Mucosa of descending colon (tissue), 3 donors: Measurements from ENCODE around the gene MAP7D1. TPM values are rescaled to one million over a fixed set of nuclear protein-coding genes. Genes with fewer than 3 reads are reported as not detected.

Experiments
- ATAC-seq: fragments of 200-7000 bp; cut with Tn5 transposase; one replicate; pipeline ENCODE4 v1.9.1; 2020; ENCODE audit warnings: mild to moderate bottlenecking, moderate library complexity
- DNase-seq, 3 donors: peaks; one replicate each; pipeline ENCODE4 v3.0.0-alpha.2; 2020
- H3K36me3 ChIP-seq: fragments of 200-600 bp; one replicate; pipeline ENCODE4 v1.8.0; 2021; ENCODE audit warnings: low read depth, mild to moderate bottlenecking
- H3K4me1 ChIP-seq: fragments of 200-600 bp; one replicate; pipeline ENCODE4 v1.8.0; 2021; ENCODE audit warnings: low read depth, mild to moderate bottlenecking
- H3K4me3 ChIP-seq: fragments of 200-600 bp; one replicate; pipeline ENCODE4 v1.8.0; 2021; ENCODE audit warnings: mild to moderate bottlenecking
- H3K9me3 ChIP-seq: fragments of 200-600 bp; one replicate; pipeline ENCODE4 v1.8.0; 2021; ENCODE audit warnings: mild to moderate bottlenecking
- intact Hi-C, 2 donors: fragments of 100-400 bp; cut with DNase I in 1 of 2; cut with micrococcal nuclease in 1 of 2; formaldehyde crosslinking; loops; one replicate each; pipeline versions ENCODE4 v1.11.0 to v1.11.1; 2022; cut with DNase I, micrococcal nuclease
- long read RNA-seq, 2 donors: library from polyadenylated mRNA; unstranded; transcript quantifications; one replicate each; pipeline ENCODE4 v2.0.0, GENCODE V29; 2019 to 2021
- total RNA-seq, 3 donors: library from RNA; stranded (reverse); fragmentation: NEBNext Ultra II Directional in 2 of 3; extraction: Animal tissue kit (Norgen Biotek cat#: 25700) in 2 of 3; gene quantifications; one replicate each; pipeline versions ENCODE4 v1.2.1 to v1.2.4, GENCODE V29; 2021 to 2023
- TF ChIP-seq, protein P1 (sequence below): fragments of 200-600 bp; IDR thresholded peaks from one replicate; pipeline ENCODE4 v1.8.0; 2022; ENCODE audit warnings: antibody characterized with exemption, mild to moderate bottlenecking
- donor health status: DM: no; HTN: no; CAD: no; lungs with moderate emphysema.
- donor health status: DM: no; HTN: no; CAD: no.
- donor health status: DM: no; HTN: yes; CAD: no.

The MAP7D1 gene
- total RNA-seq = 100 to 1,000 TPM in 1 of 3 donors, 10 to 100 TPM in 2; 41.5 to 161 (median 61.9) TPM
- long read RNA-seq, donor 1, transcript MAP7D1-203 (18 exons, 3,238 nt) = major isoform, 26 of 180 reads
- long read RNA-seq, donor 1, transcript MAP7D1-201 (16 exons, 3,456 nt) = minor isoform, 24 of 180 reads
- long read RNA-seq, donor 1, partial matches to known transcripts = 52 of 180 reads
- long read RNA-seq, donor 1, other reads (novel, unspliced or antisense) = 74 of 180 reads
- long read RNA-seq, donor 2, partial matches to known transcripts = 11 of 11 reads
- long read RNA-seq, donor 2, other reads (novel, unspliced or antisense) = 0 of 11 reads

GRCh38 chr1:36155408-36156328 is at the start of gene MAP7D1:
TSS of gene MAP7D1 (plus strand) at chr1:36156160. CDS start at chr1:36156418, 258 bp downstream.
- DNase-seq (peak; percentile 91 to 94 (median 91)), ATAC-seq (peak; percentile 84)
- H3K9me3 ChIP-seq = no peaks in the 10 kb centered on the region
- TF ChIP-seq, protein P1, sequence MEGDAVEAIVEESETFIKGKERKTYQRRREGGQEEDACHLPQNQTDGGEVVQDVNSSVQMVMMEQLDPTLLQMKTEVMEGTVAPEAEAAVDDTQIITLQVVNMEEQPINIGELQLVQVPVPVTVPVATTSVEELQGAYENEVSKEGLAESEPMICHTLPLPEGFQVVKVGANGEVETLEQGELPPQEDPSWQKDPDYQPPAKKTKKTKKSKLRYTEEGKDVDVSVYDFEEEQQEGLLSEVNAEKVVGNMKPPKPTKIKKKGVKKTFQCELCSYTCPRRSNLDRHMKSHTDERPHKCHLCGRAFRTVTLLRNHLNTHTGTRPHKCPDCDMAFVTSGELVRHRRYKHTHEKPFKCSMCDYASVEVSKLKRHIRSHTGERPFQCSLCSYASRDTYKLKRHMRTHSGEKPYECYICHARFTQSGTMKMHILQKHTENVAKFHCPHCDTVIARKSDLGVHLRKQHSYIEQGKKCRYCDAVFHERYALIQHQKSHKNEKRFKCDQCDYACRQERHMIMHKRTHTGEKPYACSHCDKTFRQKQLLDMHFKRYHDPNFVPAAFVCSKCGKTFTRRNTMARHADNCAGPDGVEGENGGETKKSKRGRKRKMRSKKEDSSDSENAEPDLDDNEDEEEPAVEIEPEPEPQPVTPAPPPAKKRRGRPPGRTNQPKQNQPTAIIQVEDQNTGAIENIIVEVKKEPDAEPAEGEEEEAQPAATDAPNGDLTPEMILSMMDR = no peak
- intact Hi-C loops = no loop called here
- peak within 1 kb of the TSS; percentile 98 for H3K4me3 ChIP-seq
- peaks cover 37% of the 10 kb centered on the region for H3K4me1 ChIP-seq
- H3K36me3 ChIP-seq = no peaks in the 10 kb centered on the region

DNA sequence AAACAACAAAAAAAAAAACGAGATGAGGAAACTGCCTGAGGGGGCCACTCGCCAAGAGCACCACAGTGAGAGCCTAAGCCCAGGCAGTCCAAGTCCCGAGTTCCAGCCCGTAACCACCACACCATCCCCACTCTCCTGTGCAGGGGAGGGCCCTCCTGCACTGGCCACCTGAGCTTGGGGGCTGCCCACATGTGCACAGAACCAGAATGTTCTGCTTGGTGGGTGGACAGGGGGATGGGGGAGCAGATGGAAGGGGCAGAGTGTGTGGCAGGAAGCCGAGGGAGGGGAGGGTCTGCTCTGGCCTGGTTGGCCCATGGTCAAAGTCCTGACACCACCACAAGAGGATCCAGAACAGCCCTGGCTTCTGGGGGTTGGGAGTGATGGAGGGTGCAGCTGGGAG is 49.7 kb upstream of the MAP7D1 start:
- DNase-seq = no peak

GRCh38 chr1:36107394-36107793 is 48.6 kb upstream of the MAP7D1 start:
- Histone ChIP-seq H3K4me1 (no peaks in the 10 kb centered on the region), H3K9me3 (no peaks in the 10 kb centered on the region), H3K4me3 (no peak overlapping the region), H3K36me3 (no peaks in the 10 kb centered on the region)
- intact Hi-C loops = no loop called here
- ATAC-seq = no peak
- DNase-seq = no peak
- TF ChIP-seq, protein P1 = no peak

More for the DNA sequence above, 49.7 kb upstream of the MAP7D1 start:
- Histone ChIP-seq H3K4me1 (no peaks in the 10 kb centered on the region), H3K4me3 (no peak overlapping the region), H3K36me3 (no peaks in the 10 kb centered on the region), H3K9me3 (no peaks in the 10 kb centered on the region)
- intact Hi-C loops = no loop called here
- TF ChIP-seq, protein P1 = no peak
- ATAC-seq = no peak

DNA sequence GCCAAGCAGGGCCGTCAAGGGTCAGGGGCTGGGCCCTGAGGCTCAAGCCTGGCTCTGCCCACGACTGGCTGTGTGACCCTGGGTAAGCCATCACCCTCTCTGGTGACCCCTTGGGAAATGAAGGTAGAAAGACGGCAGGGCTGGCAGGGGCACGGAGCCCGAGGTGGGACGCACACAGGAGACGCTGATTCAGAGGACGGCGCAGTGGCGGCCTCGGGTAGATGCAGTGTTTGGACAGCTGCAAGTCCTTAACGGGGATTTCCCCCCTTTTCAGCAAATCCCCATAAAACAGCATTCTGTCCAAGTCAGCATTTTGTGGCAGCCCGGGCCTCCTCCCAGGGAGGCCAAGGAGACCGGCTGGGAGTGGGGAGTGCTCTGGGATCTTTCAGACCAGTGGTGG is 47.6 kb upstream of the MAP7D1 start:
- intact Hi-C loops = no loop called here
- ATAC-seq (peak; percentile 39), DNase-seq (no peak)
- Histone ChIP-seq H3K9me3 (no peaks in the 10 kb centered on the region), H3K4me1 (no peaks in the 10 kb centered on the region), H3K36me3 (no peaks in the 10 kb centered on the region), H3K4me3 (no peak overlapping the region)
- TF ChIP-seq, protein P1 = no peak

GRCh38 chr1:36109041-36109679 is 46.8 kb upstream of the MAP7D1 start:
- TF ChIP-seq, protein P1 = no peak
- DNase-seq (no peak), ATAC-seq (peak; percentile 64)
- no peak overlapping the region for H3K4me3 ChIP-seq
- no peaks in the 10 kb centered on the region for H3K9me3 ChIP-seq
- no peaks in the 10 kb centered on the region for H3K4me1 ChIP-seq
- intact Hi-C loops = no loop called here
- H3K36me3 ChIP-seq = no peaks in the 10 kb centered on the region
